OCI-LY3 (cell line): ENCODE measurements around the gene SMYD4.
"Not testable (repeated sequence)": the region's sequence is repeated elsewhere in the genome, so short reads cannot be mapped to it uniquely, and the experiment has no call there.

Source experiments
- H2AFZ ChIP-seq: fragments of 200-600, 300-600 bp; shearing (Covaris generic); 2 replicates; pipeline ENCODE4 v1.6.0; 2014; ENCODE audit warnings: antibody characterized with exemption, low read depth, low read length
- H3K27ac ChIP-seq: fragments of 200-600, 300-600 bp; sonication (generic); 2 replicates; pipeline ENCODE4 v1.5.1; 2014; ENCODE audit warnings: mild to moderate bottlenecking, low read length, moderate library complexity, mixed read lengths
- H3K27me3 ChIP-seq: fragments of 200-600, 300-600 bp; sonication (generic); 2 replicates; pipeline ENCODE4 v1.6.1; 2014; ENCODE audit warnings: low read depth, low read length, mixed read lengths
- H3K36me3 ChIP-seq: fragments of 200-600, 300-600 bp; sonication (generic); replicated peaks from 2 replicates; pipeline ENCODE3; 2014; ENCODE audit warnings: low read depth, low read length, mixed read lengths
- H3K4me1 ChIP-seq: fragments of 300-600, 200-600 bp; sonication (generic); 2 replicates; pipeline ENCODE4 v1.6.1; 2014; ENCODE audit warnings: low read length, mixed read lengths
- H3K4me2 ChIP-seq: fragments of 200-600, 300-600 bp; sonication (generic); 2 replicates; pipeline ENCODE4 v1.6.1; 2014; ENCODE audit warnings: low read length, mixed read lengths
- H3K4me3 ChIP-seq: fragments of 300-600, 200-600 bp; sonication (generic); 2 replicates; pipeline ENCODE4 v1.5.1; 2014; ENCODE audit warnings: antibody characterized with exemption, mild to moderate bottlenecking, low read length, moderate library complexity
- H3K79me2 ChIP-seq: fragments of 300-600, 200-600 bp; shearing (Covaris generic); 2 replicates; pipeline ENCODE4 v1.6.1; 2014; ENCODE audit warnings: mild to moderate bottlenecking, low read length, mixed read lengths
- H3K9ac ChIP-seq: fragments of 300-600, 200-600 bp; shearing (Covaris generic); 2 replicates; pipeline ENCODE4 v1.6.0; 2014; ENCODE audit warnings: mild to moderate bottlenecking, low read length, moderate library complexity
- H3K9me3 ChIP-seq: fragments of 200-600, 300-600 bp; shearing (Covaris generic); 2 replicates; pipeline ENCODE4 v1.6.1; 2014; ENCODE audit warnings: low read length, mixed read lengths; ENCODE audit not compliant: insufficient read depth
- H4K20me1 ChIP-seq: fragments of 200-600, 300-600 bp; sonication (generic); 2 replicates; pipeline ENCODE4 v1.6.1; 2016; ENCODE audit warnings: low read length, mixed read lengths; ENCODE audit not compliant: insufficient read depth
- CTCF ChIP-seq: fragments of 200-600, 300-600 bp; sonication (generic); IDR thresholded peaks from 2 replicates; pipeline ENCODE4 v1.5.1; 2014; ENCODE audit warnings: antibody characterized with exemption, low read length, low read depth
- EZH2phosphoT487 ChIP-seq: fragments of 200-600 bp; shearing (Covaris generic); IDR thresholded peaks from 2 replicates; pipeline ENCODE4 v1.6.1; 2018; ENCODE audit warnings: antibody characterized with exemption, mixed run types, low read depth

The SMYD4 gene

DNA sequence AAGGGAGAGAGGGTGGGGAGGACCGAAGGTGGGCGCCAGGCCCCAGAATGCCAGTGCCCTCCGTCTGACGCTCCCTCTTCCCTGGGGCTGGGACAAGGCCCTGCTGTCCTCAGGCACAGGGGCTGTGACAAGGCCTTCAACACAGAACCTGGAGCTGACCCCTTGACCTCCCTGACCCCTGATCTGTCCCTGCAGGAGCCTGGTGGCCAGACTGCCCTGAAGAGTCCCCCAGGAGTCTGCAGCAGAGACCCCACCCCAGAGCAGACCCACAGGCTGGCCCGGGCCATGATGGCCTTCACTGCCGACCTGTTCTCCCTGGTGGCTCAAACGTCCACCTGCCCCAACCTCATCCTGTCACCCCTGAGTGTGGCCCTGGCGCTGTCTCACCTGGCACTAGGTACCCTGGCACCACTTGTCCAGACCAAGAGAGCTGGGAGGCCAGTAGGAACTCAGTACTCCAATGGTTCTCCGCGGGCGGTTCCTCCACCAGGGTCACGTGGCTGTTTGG is 84.1 kb downstream of the SMYD4 start:
- Histone ChIP-seq H3K27me3 (no peaks in the 10 kb centered on the region), H3K36me3 (no peaks in the 10 kb centered on the region), H3K4me3 (no peak overlapping the region), H4K20me1 (no peaks in the 10 kb centered on the region), H3K9ac (no peak overlapping the region), H3K27ac (no peak overlapping the region), H3K4me2 (no peak overlapping the region), H3K4me1 (no peaks in the 10 kb centered on the region), H3K79me2 (no peaks in the 10 kb centered on the region), H2AFZ (no peak overlapping the region), H3K9me3 (no peaks in the 10 kb centered on the region)
- TF ChIP-seq CTCF (no peak), EZH2phosphoT487 (no peak)

DNA sequence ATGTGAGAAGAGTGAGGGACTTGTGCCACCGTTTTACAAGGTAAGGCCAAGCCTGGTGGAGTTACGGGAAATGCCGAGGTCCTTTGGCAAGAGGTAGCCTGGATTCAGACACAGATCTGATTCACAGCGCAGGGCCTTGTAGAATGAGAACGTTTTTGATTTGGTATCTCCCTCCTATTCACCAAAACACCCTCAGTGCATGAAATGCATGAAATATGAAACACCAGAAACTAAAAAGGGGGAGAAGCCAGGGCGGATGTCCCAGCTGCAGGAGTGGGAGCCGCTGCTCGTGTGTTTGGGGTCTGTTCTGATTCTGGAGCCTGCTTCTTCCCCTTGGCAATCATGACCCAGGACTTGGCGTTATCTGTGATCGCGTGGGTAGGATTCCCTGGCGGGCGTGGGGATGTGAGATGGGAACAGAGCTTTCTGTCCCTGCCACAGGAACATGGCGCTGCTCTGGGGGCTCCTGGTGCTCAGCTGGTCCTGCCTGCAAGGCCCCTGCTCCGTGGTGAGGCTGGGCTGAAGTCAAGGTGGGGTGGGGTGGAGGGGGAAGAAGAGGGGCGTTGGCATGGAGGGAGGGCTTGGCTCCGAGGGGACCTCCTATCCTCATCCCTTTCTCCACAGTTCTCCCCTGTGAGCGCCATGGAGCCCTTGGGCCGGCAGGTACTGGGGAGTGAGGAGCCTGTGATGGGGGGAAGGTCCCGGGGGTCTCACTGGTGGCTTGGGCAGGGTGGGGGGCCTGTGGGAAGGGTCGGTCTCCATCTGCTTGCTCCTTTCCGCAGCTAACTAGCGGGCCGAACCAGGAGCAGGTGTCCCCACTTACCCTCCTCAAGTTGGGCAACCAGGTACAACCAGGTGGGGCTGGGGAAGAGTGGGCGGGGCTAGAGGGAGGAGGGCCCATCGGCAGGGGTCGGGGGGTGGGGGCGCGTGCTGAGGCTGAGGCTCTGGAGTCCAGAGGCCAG is 84.9 kb downstream of the SMYD4 start:
- Histone ChIP-seq H3K4me1 (no peaks in the 10 kb centered on the region), H3K4me2 (no peak overlapping the region), H3K27ac (no peak overlapping the region), H3K9ac (no peak overlapping the region), H3K4me3 (no peak overlapping the region), H3K27me3 (no peaks in the 10 kb centered on the region), H3K9me3 (no peaks in the 10 kb centered on the region), H2AFZ (no peak overlapping the region), H3K79me2 (no peaks in the 10 kb centered on the region), H3K36me3 (no peaks in the 10 kb centered on the region), H4K20me1 (no peaks in the 10 kb centered on the region)
- no peak for TF ChIP-seq EZH2phosphoT487
- TF ChIP-seq CTCF, result no peak

- H3K27ac ChIP-seq, result no peak overlapping the region
- H4K20me1 ChIP-seq, result no peaks in the 10 kb centered on the region
- H2AFZ ChIP-seq, result no peak overlapping the region
- H3K9ac ChIP-seq, result no peak overlapping the region
- no peaks in the 10 kb centered on the region for H3K9me3 ChIP-seq
- no peaks in the 10 kb centered on the region for H3K36me3 ChIP-seq
- no peaks in the 10 kb centered on the region for H3K27me3 ChIP-seq
- TF ChIP-seq EZH2phosphoT487, result no peak
- TF ChIP-seq CTCF, result no peak
- H3K4me2 ChIP-seq, result no peak overlapping the region
- H3K4me1 ChIP-seq, result no peaks in the 10 kb centered on the region
- H3K4me3 ChIP-seq, result no peak overlapping the region
- H3K79me2 ChIP-seq, result no peaks in the 10 kb centered on the region
Observed at GRCh38 chr17:1743088-1743439, 86.6 kb downstream of the SMYD4 start.

- Histone ChIP-seq H3K4me2 (no peak within 1 kb of the TSS), H3K9me3 (no peaks in the 10 kb centered on the region), H2AFZ (no peak within 1 kb of the TSS), H3K27me3 (no peaks in the 10 kb centered on the region), H3K36me3 (peaks cover 3% of the 10 kb centered on the region), H4K20me1 (no peaks in the 10 kb centered on the region), H3K4me1 (no peaks in the 10 kb centered on the region), H3K27ac (no peak within 1 kb of the TSS), H3K9ac (no peak within 1 kb of the TSS), H3K79me2 (no peaks in the 10 kb centered on the region), H3K4me3 (no peak within 1 kb of the TSS)
- TF ChIP-seq EZH2phosphoT487 (no peak), CTCF (no peak)
Observed at GRCh38 chr17:1742371-1743087, 87.2 kb downstream of the SMYD4 start, which contains the start of gene SERPINF2. Gene SERPINF2 (plus strand): TSS chr17:1742871. CDS start chr17:1744996, 2,125 bp downstream.

GRCh38 chr17:1741899-1742298 is 87.8 kb downstream of the SMYD4 start:
- not testable (repeated sequence) for H4K20me1 ChIP-seq, H3K27me3 ChIP-seq, H3K27ac ChIP-seq, H2AFZ ChIP-seq, H3K9ac ChIP-seq, H3K4me1 ChIP-seq, H3K79me2 ChIP-seq, H3K4me3 ChIP-seq, H3K4me2 ChIP-seq, H3K36me3 ChIP-seq, H3K9me3 ChIP-seq
